Tongue (tissue), 2 donors: ENCODE data around the gene SMC5. TPM values are rescaled to one million over a fixed set of nuclear protein-coding genes. Genes with fewer than 3 reads are reported as not detected.

ENCODE experiments used
- small RNA-seq: library from RNA; depleted of rRNA; stranded (forward); fragments of <200 nt; gene quantifications from one replicate; pipeline ENCODE3, GENCODE V24; 2014; ENCODE audit warnings: low replicate concordance
- total RNA-seq: library from RNA; depleted of rRNA; stranded (reverse); fragments of >200 nt; gene quantifications from one replicate; pipeline ENCODE4 v1.2.3, GENCODE V29; 2014

SMC5 gene
- total RNA-seq, 1 donor from 2014 or later, result 47.8 TPM

Small RNA genes lying within 50 kb of the gene (small RNA-seq; reads per million reads assigned to genes)
- gene RF00019, result not detected

Other genes with a start within 250 kb of the SMC5 start
- gene MAMDC2, start 215.1 kb upstream of the SMC5 start, total RNA-seq, result 21.5 TPM
- gene KLF9, start 155.7 kb downstream of the SMC5 start, total RNA-seq, result 48.3 TPM